Hematopoietic multipotent progenitor cell treated with erythropoietin and hydrocortisone succinate and interleukin-3 and kit ligand, for 8 days (in vitro differentiated cells): ENCODE measurements around the gene ZBTB4.

Experiments
- DNase-seq: peaks from one replicate; pipeline ENCODE4 v3.0.0-alpha.2; 2015

ZBTB4 gene

DNA sequence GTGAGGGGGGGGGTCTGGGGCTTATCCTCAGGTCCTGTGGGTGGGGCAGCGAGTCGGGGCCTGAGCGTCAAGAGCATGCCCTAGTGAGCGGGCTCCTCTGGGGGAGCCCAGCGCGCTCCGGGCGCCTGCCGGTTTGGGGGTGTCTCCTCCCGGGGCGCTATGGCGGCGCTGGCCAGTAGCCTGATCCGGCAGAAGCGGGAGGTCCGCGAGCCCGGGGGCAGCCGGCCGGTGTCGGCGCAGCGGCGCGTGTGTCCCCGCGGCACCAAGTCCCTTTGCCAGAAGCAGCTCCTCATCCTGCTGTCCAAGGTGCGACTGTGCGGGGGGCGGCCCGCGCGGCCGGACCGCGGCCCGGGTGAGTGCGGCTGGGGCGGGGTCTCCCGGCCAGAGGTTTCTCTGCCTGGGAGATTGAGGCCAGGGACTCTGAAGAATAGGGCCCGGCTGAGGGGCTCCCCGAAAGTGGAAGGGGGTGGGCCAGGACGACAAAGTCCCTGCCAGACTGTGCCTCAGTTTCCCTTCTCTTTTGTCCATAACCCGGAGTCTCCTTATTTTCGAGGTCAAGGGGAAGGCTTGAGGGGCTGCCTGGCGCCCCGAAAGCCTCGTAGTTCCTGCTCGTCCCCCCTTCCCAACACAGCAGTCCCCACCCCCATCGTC, 39.8 kb downstream of the ZBTB4 start, which contains the start of gene FGF11:
Gene FGF11, plus strand, starts transcription at position 51 of the 651 bp plus-strand sequence. Its CDS starts 109 bp downstream, at position 160.
- DNase-seq: no peak

DNA sequence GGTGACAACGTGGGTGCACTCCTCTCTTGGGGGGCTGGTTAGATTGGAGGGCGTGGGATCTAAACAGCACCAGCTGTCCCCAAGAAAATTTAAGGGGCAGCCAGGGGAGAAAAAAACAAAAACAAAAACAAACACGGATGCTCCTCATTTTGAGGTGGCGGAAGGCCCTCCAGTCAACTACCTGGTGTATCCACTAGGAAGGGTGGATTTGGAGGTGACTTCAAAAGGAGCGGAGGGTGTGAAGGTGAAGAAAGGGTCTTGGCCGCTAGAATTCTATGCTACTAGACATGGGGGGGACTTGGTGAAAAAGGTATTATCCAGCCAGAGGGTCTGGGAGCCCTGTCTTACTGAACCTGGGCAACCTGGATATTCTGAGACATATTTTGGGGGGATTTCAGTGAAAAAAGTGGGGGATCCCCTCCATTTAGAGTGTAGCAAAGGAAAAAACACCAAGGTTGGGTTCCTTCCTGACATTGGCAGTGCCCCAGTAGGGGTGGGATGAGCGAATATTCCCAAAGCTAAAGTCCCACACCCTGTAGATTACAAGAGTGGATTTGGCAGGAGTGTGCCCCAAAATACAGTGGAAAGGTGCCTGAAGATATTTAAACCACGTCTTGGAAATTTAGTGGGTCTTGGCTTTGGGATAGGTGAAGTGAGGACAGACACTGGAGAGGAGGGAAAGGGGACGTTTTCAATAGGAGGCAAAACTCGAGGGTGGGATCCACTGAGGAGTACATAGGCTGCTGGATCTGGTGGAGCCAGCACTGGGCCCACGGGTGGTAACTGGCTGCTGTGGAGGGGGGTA, 40.6 kb downstream of the ZBTB4 start:
- DNase-seq: no peak

DNA sequence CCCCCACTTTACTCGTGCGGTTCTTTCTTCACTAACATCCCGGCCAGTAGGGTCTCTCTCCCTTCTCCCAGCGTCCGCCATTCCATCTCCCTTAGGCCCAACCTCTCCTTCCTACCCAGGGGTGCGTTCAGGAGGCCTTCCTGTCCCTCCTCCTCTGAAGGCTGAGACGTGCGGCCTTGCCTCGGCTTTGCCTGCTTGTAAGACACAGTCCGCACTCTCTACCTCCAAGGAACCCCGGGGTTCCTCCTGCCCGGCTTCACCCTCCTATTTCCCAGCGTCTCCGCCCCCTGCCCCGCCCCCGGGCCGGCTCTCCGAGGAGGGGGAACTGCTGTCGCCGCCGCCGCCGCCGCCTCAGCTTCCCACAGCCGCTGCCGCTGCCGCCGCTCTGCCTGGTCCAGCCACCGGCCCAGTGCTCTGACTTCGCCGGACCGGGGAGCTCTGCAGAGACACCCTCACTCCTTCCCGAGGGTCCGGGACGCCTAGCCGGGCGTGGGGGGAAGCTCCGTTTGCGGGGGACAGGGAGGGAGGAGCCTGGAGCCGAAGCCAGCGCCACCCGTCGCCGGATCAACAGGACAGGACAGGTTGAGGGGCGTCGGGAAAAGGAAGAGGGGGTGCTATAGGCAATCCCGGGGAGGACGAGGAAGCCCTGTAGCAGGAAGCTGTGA, 41.3 kb downstream of the ZBTB4 start:
- peak; percentile 35 for DNase-seq

DNA sequence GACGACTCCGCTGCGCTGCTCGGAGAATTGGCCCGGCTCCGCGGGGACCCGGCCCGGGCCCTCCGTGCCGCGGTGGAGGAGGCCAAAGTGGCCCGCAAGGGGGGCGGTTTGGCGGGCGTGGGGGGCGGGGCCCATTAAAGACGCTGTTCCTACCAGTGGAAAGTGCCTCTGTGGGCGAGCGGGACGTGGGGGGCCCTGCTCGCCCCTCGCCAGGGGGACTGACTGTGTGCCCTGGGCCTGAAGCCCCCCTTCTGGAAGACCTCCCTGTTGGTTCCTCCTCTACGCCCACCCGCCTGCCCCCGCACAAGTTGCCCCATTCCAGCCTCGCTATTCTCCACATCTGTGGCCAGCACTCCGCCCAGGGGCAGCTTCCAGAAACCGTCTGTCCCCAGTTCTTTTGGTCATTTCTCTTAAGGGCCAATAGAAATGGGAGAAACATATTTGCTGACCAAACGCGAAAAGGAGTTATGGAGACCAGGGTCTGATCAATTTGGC, 42.0 kb downstream of the ZBTB4 start:
- no peak for DNase-seq

DNA sequence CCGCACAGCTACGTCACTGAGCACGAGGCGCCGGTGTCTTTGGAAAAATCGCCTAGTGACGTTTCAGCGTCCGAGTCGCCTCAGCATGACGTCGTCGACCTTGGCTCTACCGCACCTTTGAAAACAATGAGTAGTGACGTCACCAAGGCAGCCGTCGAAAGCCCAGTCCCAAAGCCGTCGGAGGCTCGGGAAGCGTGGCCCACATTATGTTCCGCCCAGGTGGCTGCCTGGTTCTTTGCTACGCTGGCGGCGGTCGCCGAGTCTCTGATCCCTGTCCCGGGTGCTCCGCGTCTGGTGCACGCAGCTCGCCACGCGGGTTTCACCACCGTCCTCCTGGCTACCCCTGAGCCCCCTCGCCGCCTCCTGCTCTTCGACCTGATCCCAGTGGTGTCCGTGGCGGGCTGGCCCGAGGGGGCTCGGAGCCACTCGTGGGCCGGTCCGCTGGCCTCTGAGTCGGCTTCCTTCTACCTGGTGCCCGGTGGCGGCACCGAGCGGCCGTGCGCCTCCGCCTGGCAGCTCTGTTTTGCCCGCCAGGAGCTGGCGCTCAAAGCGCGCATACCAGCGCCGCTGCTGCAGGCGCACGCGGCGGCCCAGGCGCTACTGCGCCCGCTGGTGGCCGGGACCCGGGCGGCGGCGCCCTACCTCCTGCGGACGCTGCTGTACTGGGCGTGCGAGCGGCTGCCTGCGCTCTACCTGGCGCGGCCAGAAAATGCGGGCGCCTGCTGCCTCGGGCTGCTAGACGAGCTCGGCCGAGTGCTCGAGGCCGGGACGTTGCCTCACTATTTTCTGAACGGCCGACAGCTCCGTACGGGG, 42.7 kb downstream of the ZBTB4 start:
- peak; percentile 81 for DNase-seq

DNA sequence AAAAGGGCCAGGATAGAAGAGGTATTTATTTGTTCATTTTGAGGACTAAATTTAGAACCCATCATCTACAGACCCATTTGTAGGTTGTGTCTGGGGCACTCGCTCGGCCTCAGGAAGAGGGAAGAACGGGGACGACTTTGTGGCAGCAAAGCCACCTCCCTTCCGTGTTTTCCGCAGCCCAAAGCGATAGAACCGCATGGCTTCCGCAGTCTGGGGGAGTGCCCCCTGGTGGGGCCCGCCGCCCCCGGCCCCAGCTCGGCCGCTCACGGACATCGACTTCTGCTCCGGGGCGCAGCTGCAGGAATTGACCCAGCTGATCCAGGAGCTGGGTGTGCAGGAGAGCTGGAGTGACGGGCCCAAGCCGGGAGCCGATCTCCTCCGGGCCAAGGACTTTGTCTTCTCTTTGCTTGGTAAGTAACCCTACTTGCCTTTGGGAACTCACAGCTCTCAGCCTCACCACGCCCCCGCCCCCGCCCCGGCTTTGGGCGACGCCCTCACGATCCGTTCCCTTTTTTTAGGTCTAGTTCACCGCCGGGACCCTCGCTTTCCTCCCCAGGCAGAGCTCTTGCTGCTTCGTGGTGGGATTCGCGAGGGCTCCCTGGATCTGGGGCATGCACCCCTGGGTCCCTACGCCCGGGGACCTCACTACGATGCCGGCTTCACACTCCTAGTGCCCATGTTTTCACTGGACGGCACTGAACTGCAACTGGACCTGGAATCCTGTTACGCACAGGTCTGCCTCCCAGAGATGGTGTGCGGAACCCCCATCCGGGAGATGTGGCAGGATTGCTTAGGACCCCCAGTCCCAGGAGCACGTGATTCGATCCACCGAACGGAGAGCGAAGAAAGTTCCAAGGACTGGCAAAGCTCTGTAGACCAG, 43.5 kb downstream of the ZBTB4 start:
- peak; percentile 63 for DNase-seq

DNA sequence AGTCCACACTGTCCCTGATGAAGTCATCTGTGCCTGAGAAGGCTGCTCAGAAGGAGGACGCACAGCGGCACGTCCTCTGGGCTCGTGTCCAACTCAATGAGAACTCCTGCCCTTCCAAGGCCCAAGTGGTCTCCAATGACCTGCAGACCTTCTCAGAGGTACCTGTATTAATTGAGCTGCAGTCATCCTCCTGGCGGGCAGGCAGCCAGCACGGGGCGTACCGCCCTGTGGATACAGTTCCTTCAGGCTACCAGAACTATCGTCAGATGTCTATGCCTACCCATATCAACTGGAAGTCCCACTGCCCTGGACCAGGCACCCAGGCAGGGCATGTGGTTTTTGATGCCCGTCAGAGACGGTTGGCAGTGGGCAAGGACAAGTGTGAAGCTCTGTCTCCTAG, 47.1 kb downstream of the ZBTB4 start:
- DNase-seq: no peak

DNA sequence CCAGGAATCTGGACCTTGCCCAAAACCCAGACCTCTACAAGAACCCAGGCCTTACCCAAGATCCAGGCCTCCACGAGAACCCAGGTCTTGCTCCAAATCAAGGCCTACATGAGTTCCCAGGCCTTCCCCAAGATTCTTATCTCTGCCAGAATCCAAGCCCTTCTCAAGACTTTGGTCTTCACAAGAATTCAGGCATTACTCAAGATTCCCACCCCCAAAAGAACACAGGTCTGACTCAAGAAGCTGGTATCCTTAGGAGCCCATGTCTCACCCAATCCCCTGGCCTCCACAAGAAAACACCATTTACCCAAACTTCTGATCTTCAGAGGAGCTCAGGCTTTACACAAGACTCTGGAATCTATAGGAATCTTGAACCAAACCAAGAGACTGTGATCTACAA, 48.2 kb downstream of the ZBTB4 start:
- no peak for DNase-seq

DNA sequence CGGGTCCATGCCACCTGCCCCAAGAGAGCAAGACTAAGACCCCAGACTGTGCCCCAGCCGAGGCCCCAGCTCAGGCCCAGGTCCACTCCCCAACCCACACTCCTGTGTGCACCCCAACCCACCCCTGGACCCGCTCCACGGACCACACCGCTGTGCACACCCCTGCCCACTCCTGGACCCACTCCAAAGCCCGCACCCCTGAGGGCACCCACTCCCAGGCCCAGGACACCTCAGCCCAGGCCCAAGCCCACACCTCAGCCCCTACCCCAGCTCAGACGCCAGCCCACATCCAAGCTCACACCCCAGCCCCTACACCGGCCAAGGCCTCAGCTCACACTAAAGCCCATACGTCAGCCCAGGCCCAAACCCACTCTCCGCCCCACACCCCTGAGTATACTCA, 49.7 kb downstream of the ZBTB4 start:
- DNase-seq: no peak

DNA sequence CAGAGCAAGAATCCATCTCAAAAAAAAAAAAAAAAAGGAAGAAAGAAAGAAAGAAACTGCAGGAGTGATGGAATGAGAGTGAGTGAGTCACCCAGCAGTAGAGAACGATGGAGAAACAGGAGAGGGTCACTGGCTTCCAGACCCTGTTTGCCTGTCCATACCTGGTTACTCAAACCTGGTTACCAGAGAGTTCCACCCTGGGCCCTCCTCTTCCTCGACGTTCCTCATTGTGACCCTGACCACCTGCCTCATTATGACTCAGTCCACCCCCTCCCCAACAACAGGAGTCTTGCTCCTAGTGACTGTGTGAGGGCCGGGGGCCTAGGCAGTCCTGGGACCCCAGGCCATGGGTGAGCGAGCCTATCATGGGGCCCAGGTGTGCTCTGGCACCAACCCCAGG, 50.9 kb downstream of the ZBTB4 start, which contains the start of gene SPEM3:
Gene SPEM3, plus strand, starts transcription at position 301 of the 400 bp plus-strand sequence. Its CDS starts 46 bp downstream, at position 347.
- no peak for DNase-seq

DNA sequence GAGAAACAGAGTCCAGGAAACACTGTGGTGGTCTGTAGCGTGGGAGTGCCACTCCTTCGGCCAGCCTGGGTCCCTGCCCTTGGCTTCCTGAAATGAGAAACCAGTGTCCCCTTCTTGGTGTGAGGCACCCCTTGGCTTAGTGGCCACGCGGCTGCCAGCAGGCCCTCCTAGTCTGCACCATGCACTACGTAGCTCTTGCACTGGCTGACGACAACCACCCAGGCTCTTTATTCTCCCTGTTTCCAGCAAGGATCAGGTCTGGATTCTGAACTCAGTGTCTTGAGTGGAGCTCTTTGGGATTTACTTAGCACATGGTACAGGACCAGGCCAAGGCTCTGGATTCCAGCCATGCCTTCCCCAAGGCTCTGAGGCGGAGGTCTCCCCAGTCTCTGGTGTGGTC, 51.9 kb downstream of the ZBTB4 start:
- DNase-seq: no peak

DNA sequence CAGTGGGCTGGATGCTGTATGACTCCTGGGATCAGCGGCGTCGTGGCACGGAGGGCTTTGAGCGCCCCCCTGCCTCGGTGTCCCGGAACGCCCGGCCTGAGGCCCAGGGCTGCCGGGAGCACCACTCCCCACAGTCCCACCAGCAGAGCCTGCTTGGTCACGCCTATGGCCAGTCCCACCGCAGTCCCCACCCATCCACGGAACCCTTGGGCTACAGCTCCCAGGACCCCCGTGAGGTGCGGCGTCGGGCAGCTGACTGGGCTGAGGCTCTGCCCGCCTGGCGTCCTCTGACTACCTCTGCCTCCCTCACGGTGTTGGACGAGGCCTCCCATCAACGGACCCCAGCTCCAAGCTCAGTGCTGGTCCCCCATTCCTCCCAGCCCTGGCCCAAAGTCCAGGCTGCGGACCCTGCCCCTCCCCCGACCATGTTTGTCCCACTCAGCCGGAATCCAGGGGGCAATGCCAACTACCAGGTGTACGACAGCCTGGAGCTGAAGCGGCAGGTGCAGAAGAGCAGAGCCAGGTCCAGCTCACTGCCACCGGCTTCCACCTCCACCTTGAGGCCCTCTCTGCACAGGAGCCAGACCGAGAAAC, 52.4 kb downstream of the ZBTB4 start:
- DNase-seq: no peak

DNA sequence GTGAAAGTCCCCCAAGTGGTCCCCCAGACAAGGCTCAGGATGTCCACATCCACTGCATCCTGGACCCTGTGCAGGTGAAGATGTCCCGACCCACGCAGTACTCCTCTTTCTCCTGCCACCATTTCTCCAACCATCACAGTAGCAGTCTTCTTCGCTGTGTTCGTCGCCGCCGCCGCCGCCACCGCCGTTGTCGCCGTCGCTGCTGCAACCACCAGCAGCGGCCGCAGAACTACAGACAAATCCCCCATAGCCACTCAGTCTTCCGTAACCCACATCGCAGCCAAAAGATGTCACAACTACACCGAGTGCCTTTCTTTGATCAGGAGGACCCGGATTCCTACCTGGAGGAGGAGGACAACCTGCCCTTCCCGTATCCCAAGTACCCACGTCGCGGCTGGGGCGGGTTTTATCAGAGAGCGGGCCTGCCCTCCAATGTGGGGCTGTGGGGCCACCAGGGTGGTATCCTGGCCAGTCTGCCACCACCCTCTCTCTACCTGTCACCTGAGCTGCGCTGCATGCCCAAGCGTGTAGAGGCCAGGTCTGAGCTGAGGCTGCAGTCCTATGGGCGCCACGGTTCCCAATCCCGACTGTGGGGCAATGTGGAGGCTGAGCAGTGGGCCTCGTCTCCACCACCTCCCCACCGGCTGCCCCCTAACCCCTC, 53.1 kb downstream of the ZBTB4 start:
- no peak for DNase-seq

DNA sequence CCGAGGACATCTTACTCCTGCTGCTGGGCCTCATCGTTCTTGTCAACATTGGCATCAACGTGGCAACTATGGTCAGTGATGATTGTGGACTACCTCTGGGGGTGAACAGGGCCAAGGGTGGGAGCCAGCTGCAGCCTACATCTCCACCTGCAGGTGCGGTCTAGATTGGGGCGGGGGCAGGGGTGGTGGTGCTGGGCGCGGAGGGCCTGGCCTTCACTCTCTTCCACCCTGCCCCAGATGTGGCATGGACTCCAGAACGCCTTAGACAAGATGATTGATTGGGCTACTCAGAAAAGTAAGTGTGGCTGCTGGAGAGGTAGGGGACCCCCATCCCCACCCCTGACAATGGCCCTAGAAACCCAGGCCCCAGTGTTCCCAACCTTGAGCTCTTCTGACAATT, 53.7 kb downstream of the ZBTB4 start:
- DNase-seq: no peak

DNA sequence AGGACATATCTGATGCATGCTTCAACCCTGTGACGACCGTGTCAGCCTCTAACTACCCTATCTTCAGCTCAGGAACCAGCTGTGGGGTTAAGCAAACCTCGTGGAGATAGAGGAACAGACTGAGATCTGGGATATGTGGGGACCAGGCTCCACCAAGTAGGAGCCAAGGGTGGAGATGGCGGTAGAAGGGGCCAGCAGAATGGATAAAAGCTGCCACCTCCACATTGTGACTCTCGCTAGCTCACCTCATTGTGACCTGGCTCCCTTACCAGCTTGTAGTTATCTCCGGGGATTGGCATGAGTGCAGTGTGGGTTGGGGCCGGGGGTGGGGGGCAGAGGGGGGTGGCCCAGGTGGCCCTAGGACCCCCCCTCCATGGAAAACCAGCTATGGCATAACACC, 54.1 kb downstream of the ZBTB4 start, which contains the start of gene SPEM2:
Gene SPEM2, plus strand, starts transcription at position 301 of the 400 bp plus-strand sequence. Its CDS starts 73 bp downstream, at position 374.
- no peak for DNase-seq

DNA sequence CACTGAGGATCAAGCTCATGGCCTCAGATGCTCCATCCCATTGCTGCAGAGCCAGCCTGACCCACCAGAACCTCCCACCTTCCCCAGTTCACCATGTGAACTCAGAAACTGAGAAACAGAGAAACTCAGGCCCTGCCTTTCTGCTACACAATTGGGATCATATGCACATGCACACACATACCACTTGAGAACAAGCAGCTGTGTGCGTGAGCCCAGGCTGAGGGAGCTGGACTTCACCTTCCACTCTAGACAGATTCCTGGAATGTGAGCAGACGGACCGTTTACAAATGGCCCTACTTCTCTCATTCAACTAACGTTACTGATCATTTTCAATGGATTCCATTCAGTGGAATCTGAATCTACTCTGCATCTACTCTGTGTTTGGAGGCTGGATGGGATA, 55.8 kb downstream of the ZBTB4 start:
- DNase-seq: no peak

DNA sequence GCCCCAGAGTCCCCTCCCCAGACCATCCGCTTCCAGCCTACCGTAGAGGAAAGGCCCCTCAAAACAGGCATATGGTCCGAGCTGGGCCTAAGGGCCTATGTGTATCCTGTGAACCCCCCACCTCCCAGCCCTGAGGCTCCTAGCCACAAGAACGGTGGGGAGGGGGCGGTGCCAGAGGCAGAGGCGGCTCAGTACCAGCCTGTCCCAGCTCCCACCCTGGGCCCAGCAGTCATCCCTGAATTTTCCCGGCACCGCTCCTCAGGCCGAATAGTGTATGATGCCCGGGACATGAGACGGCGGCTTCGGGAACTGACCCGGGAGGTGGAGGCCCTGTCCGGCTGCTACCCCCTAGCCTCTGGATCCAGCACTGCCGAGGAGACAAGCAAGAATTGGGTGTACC, 58.2 kb downstream of the ZBTB4 start:
- DNase-seq: no peak

DNA sequence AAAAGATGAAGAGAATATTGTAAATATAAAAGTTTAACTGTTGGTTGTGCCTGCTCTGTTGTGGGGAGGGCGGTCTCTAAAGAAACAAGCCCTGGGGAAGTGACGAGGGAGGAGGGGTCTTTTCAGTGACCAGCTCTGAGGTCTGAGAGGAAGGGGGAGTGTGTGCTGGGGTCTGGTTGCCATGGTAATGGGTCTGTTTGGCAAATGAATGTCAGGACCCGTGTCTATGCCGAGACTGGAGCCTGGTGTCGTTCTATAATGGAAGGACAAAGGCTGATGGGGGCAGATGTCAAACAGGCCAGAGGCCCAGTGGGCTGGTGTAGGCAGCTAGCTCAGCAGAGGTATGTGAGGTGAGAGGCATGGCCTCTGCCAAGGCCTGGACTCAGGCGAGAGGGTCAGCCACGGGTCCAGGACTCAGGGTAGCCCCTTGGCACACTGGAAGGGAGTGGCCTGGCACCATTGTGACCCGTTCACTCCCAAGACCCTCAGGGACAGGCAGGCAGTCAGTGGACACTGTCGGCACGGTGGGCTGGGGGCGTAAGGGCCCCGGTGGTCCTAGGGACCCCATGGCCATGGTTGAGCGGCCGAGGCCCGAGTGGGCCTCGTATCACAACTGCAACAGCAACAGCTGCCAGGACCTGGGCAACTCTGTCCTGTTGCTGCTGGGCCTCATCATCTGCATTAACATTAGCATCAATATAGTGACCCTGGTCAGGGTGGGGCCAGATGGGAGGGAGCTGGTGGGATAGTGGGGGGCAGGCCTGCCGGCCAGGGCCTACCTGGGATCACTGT, 59.4 kb downstream of the ZBTB4 start, which contains the start of gene SPEM1:
Gene SPEM1, plus strand, starts transcription at position 506 of the 792 bp plus-strand sequence. Its CDS starts 61 bp downstream, at position 567.
- DNase-seq: no peak

DNA sequence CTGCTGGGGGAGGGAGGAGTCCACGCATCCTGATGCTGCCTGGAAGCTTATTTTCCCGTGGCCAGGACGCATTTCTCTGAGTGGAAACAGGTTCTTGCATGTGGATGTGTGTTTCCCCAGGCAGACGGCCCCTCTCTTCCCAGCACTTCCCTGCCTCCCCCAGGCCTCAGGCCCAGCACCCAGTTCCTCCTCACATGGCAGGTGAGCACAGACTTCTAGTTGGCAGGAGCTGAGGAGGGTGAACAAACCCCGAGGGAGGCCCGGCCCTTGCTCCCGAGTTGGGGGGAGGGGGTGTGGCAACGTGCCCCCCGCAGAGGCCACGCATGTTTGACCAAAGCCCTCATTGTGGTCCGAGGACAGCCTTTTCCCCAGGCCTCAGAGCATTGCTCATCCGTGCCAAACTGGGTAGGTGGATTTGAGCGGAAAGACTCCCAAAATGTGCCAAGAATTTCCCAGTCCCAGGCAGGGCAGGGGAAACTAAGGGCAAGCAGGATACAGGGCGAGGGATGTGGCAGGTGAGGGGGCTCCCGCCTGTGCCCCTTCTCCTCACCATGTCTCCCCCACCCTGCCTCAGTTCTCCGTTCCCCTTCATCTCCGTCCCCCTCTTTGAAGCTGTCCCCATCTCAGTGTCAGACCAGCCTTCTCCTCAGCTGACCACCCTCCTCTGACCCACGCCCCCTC, 60.8 kb downstream of the ZBTB4 start:
- no peak for DNase-seq
